Globus pallidus (tissue), 1 donor: Measurements from ENCODE around the gene KDR.
A peak's percentile ranks its signal among the peaks of the same experiment; 100 is the strongest.

Experiments
- DNase-seq: peaks from one replicate; pipeline ENCODE4 v3.0.0-alpha.2; 2015; ENCODE audit warnings: low spot score

KDR gene

GRCh38 chr4:55125087-55125721 is at the start of gene KDR:
Gene KDR (minus strand): TSS chr4:55125595. CDS start chr4:55125293, 302 bp downstream.
- DNase-seq = peak; percentile 51

- DNase-seq = no peak
Observed at GRCh38 chr4:55173580-55173979, 48.2 kb upstream of the KDR start.

- no peak for DNase-seq
Observed at GRCh38 chr4:55172694-55173287, 47.4 kb upstream of the KDR start.

GRCh38 chr4:55170462-55170861 is 45.1 kb upstream of the KDR start:
- DNase-seq = no peak

- no peak for DNase-seq
Observed at GRCh38 chr4:55169352-55169961, 44.1 kb upstream of the KDR start.

GRCh38 chr4:55162396-55162795 is 37.0 kb upstream of the KDR start:
- no peak for DNase-seq

- no peak for DNase-seq
Observed at GRCh38 chr4:55161739-55162138, 36.3 kb upstream of the KDR start.

GRCh38 chr4:55159851-55160250 is 34.5 kb upstream of the KDR start:
- no peak for DNase-seq

- DNase-seq = no peak
Observed at GRCh38 chr4:55158957-55159356, 33.6 kb upstream of the KDR start.

- DNase-seq = no peak
Observed at GRCh38 chr4:55157559-55158277, 32.3 kb upstream of the KDR start.

GRCh38 chr4:55154933-55155332 is 29.5 kb upstream of the KDR start:
- DNase-seq = no peak

GRCh38 chr4:55154290-55154880 is 29.0 kb upstream of the KDR start:
- no peak for DNase-seq

- DNase-seq = no peak
Observed at GRCh38 chr4:55143858-55144257, 18.5 kb upstream of the KDR start.

- DNase-seq = no peak
Observed at GRCh38 chr4:55138367-55138766, 13.0 kb upstream of the KDR start.

- DNase-seq = no peak
Observed at GRCh38 chr4:55136634-55137033, 11.2 kb upstream of the KDR start.

- no peak for DNase-seq
Observed at GRCh38 chr4:55133951-55134350, 8.6 kb upstream of the KDR start.

GRCh38 chr4:55132775-55133174 is 7.4 kb upstream of the KDR start:
- DNase-seq = no peak

GRCh38 chr4:55127521-55127920 is 2.1 kb upstream of the KDR start:
- no peak for DNase-seq

- DNase-seq = no peak
Observed at GRCh38 chr4:55127053-55127452, 1.7 kb upstream of the KDR start.

GRCh38 chr4:55125763-55126541 is 557 bp upstream of the KDR start:
- no peak for DNase-seq

GRCh38 chr4:55124322-55125076 is 896 bp downstream of the KDR start:
- no peak for DNase-seq
